HepG2 (cell line): ENCODE results near the gene CFAP97D1. TPM values are rescaled to one million over a fixed set of nuclear protein-coding genes. Genes with fewer than 3 reads are reported as not detected.
A peak's percentile ranks its signal among the peaks of the same experiment; 100 is the strongest.

Experiments used
- ADNP ChIP-seq: sonication (generic); formaldehyde crosslinking; IDR thresholded peaks from 2 replicates; pipeline ENCODE4 v1.4.0; 2020; ENCODE audit warnings: missing genetic modification reagents
- DBP ChIP-seq: sonication (generic); formaldehyde crosslinking; IDR thresholded peaks from 2 replicates; pipeline ENCODE4 v1.4.0; 2020; ENCODE audit warnings: missing genetic modification reagents; ENCODE audit errors: not compliant biosample characterization
- DNMT1 ChIP-seq: sonication (generic); formaldehyde crosslinking; IDR thresholded peaks from 2 replicates; pipeline ENCODE4 v1.5.1; 2020; ENCODE audit warnings: mild to moderate bottlenecking, missing genetic modification reagents
- EHMT2 ChIP-seq: fragments of 200-600 bp; sonication (generic); IDR thresholded peaks from 2 replicates; pipeline ENCODE4 v1.7.0; 2017; ENCODE audit warnings: antibody characterized with exemption, low read depth, low read length, borderline replicate concordance
- ETS1 ChIP-seq: sonication (generic); formaldehyde crosslinking; IDR thresholded peaks from 2 replicates; pipeline ENCODE4 v1.4.0; 2020; ENCODE audit warnings: missing genetic modification reagents
- MTA1 ChIP-seq: sonication (generic); formaldehyde crosslinking; IDR thresholded peaks from 2 replicates; pipeline ENCODE4 v1.4.0; 2020; ENCODE audit warnings: missing genetic modification reagents, mild to moderate bottlenecking, borderline replicate concordance
- NBN ChIP-seq: fragments of 450-650 bp; conservative IDR thresholded peaks from 2 replicates; pipeline ENCODE4 v1.6.1; 2017
- NKX3-1 ChIP-seq: sonication (generic); formaldehyde crosslinking; IDR thresholded peaks from 2 replicates; pipeline ENCODE4 v1.5.0; 2020; ENCODE audit warnings: missing genetic modification reagents
- NR3C1 ChIP-seq: sonication (generic); formaldehyde crosslinking; IDR thresholded peaks from 2 replicates; pipeline ENCODE4 v1.4.0; 2020; ENCODE audit warnings: missing genetic modification reagents
- POGZ ChIP-seq: sonication (generic); formaldehyde crosslinking; IDR thresholded peaks from 2 replicates; pipeline ENCODE4 v1.4.0; 2020; ENCODE audit warnings: mild to moderate bottlenecking, missing genetic modification reagents
- SKIL ChIP-seq: sonication (generic); formaldehyde crosslinking; IDR thresholded peaks from 2 replicates; pipeline ENCODE4 v1.8.0; 2022; ENCODE audit warnings: missing genetic modification reagents, mild to moderate bottlenecking, moderate library complexity, borderline replicate concordance
- SMAD3 ChIP-seq: sonication (generic); formaldehyde crosslinking; IDR thresholded peaks from 2 replicates; pipeline ENCODE4 v1.4.0; 2020; ENCODE audit warnings: missing genetic modification reagents
- SNAPC5 ChIP-seq: sonication (generic); formaldehyde crosslinking; IDR thresholded peaks from 2 replicates; pipeline ENCODE4 v1.8.1; 2023; ENCODE audit warnings: mild to moderate bottlenecking, missing genetic modification reagents, borderline replicate concordance
- SP140L ChIP-seq: sonication (generic); formaldehyde crosslinking; IDR thresholded peaks from 2 replicates; pipeline ENCODE4 v1.4.0; 2020; ENCODE audit warnings: missing genetic modification reagents, borderline replicate concordance
- SRSF1 ChIP-seq: fragments of 200-400 bp; formaldehyde crosslinking; optimal IDR thresholded peaks from 2 replicates; pipeline ENCODE3; 2017; ENCODE audit warnings: mild to moderate bottlenecking, low read depth, low read length, moderate library complexity
- TBX2 ChIP-seq: sonication (generic); formaldehyde crosslinking; IDR thresholded peaks from 2 replicates; pipeline ENCODE4 v1.5.0; 2020; ENCODE audit warnings: missing genetic modification reagents, mild to moderate bottlenecking, borderline replicate concordance
- ZNF292 ChIP-seq: sonication (generic); formaldehyde crosslinking; IDR thresholded peaks from 2 replicates; pipeline ENCODE4 v1.8.1; 2022; ENCODE audit warnings: mild to moderate bottlenecking, low read depth, missing genetic modification reagents, borderline replicate concordance
- ZNF326 ChIP-seq: sonication (generic); formaldehyde crosslinking; IDR thresholded peaks from 2 replicates; pipeline ENCODE4 v1.4.0; 2020; ENCODE audit warnings: missing genetic modification reagents, borderline replicate concordance
- ZNF383 ChIP-seq: sonication (generic); formaldehyde crosslinking; IDR thresholded peaks from 2 replicates; pipeline ENCODE4 v1.4.0; 2020; ENCODE audit warnings: missing genetic modification reagents, mild to moderate bottlenecking, borderline replicate concordance
- ZNF432 ChIP-seq: sonication (generic); formaldehyde crosslinking; IDR thresholded peaks from 2 replicates; pipeline ENCODE4 v1.5.0; 2020; ENCODE audit warnings: missing genetic modification reagents, mild to moderate bottlenecking, borderline replicate concordance
- ZNF510 ChIP-seq: sonication (generic); formaldehyde crosslinking; IDR thresholded peaks from 2 replicates; pipeline ENCODE4 v1.4.0; 2020; ENCODE audit warnings: low read depth, mild to moderate bottlenecking, missing genetic modification reagents
- ZNF619 ChIP-seq: sonication (generic); formaldehyde crosslinking; IDR thresholded peaks from 2 replicates; pipeline ENCODE4 v1.4.0; 2020; ENCODE audit warnings: mild to moderate bottlenecking, missing genetic modification reagents
- ZNF850 ChIP-seq: sonication (generic); formaldehyde crosslinking; conservative IDR thresholded peaks from 2 replicates; pipeline ENCODE4 v1.9.0; 2021; ENCODE audit warnings: mild to moderate bottlenecking, missing genetic modification reagents
- ZSCAN25 ChIP-seq: sonication (generic); formaldehyde crosslinking; IDR thresholded peaks from 2 replicates; pipeline ENCODE4 v1.8.0; 2022; ENCODE audit warnings: mild to moderate bottlenecking, missing genetic modification reagents
- polyA plus RNA-seq, 8 experiments: library from polyadenylated mRNA; depleted of rRNA in 3 of 8; stranded (reverse) in 7 of 8; unstranded in 1 of 8; fragments of >200 nt; fragmentation: Illumina TruSeq in 4 of 8; extraction: Trizol in 4 of 8; gene quantifications; 2 replicates each; pipeline versions ENCODE4 v1.2.1 to v1.2.3, GENCODE V29; 2011 to 2016; ENCODE audit warnings: low read depth in 4 of 8, missing spikeins in 1 of 8, mixed read lengths in 1 of 8; ENCODE audit not compliant: insufficient read depth in 1 of 8
- total RNA-seq, 5 experiments: library from RNA; depleted of rRNA; stranded (reverse); fragments of >200 nt; fragmentation: Illumina TruSeq; extraction: Trizol; gene quantifications; 2 replicates each; pipeline ENCODE4 v1.2.3, GENCODE V29; 2016; ENCODE audit warnings: low read depth in 1 of 5
- TF ChIP-seq, protein P1 (sequence below): sonication (generic); IDR thresholded peaks from 2 replicates; pipeline ENCODE4 v1.6.1; 2016; ENCODE audit warnings: low read depth, borderline replicate concordance

CFAP97D1 gene
- total and polyA plus RNA-seq, 2 of the 13 experiments (the other 11 are each of a cell fraction or from before 2014, with no cell fraction given), result 0.02 TPM; not detected in 1

DNA sequence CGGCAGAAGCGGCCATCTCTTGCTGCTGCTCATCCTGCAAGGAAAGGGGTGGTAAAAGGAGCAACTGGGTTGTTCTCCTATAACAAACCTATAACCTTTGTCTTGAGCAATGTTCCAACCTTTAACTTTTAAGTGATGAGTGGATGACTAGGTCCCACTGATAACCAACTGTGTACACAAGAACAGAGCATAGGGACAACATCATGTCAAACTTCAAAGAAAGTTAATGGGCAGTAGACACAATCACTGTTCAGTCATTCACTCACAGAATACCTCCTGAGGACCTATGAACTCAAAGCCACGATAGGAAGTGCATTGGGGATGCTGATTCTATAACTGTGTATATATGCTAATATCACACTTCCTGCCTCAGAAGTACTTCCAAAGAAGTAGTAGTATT, 21.6 kb downstream of the CFAP97D1 start (continued):
- TF ChIP-seq DBP, result no peak
- no peak for TF ChIP-seq ZNF510 (CRISPR knock-in tag)
- TF ChIP-seq NBN, result no peak
- TF ChIP-seq ETS1 (CRISPR knock-in tag), result no peak
- no peak for TF ChIP-seq SRSF1
- TF ChIP-seq ZNF383 (CRISPR knock-in tag), result no peak
- TF ChIP-seq, protein P1, sequence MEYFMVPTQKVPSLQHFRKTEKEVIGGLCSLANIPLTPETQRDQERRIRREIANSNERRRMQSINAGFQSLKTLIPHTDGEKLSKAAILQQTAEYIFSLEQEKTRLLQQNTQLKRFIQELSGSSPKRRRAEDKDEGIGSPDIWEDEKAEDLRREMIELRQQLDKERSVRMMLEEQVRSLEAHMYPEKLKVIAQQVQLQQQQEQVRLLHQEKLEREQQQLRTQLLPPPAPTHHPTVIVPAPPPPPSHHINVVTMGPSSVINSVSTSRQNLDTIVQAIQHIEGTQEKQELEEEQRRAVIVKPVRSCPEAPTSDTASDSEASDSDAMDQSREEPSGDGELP, result peak; percentile 48; the same call in 1 of the 2 replicates
- 0 out of 2 replicates have a peak, but pooled peaks have one; percentile 80 for TF ChIP-seq SNAPC5 (CRISPR knock-in tag)
- no peak for TF ChIP-seq NR3C1 (CRISPR knock-in tag)
- 0 out of 2 replicates have a peak, but pooled peaks have one; percentile 18 for TF ChIP-seq POGZ (CRISPR knock-in tag)
- TF ChIP-seq ZNF850 (CRISPR knock-in tag), result no peak
- no peak for TF ChIP-seq ZSCAN25 (CRISPR knock-in tag)
- peak; percentile 20; the same call in 1 of the 2 replicates for TF ChIP-seq SP140L
- TF ChIP-seq ZNF432, result no peak
- TF ChIP-seq TBX2, result peak; percentile 96
- no peak for TF ChIP-seq ADNP
- no peak for TF ChIP-seq DNMT1 (CRISPR knock-in tag)
- peak; percentile 81 for TF ChIP-seq SKIL (CRISPR knock-in tag)
- no peak for TF ChIP-seq ZNF619 (CRISPR knock-in tag)
- peak; percentile 94; the same call in 1 of the 2 replicates for TF ChIP-seq NKX3-1 (CRISPR knock-in tag)
- TF ChIP-seq ZNF326 (CRISPR knock-in tag), result no peak
- TF ChIP-seq EHMT2, result no peak; the same call in 1 of the 2 replicates
- peak; percentile 72; the same call in 1 of the 2 replicates for TF ChIP-seq SMAD3 (CRISPR knock-in tag)
- TF ChIP-seq ZNF292, result peak; percentile 68
- TF ChIP-seq MTA1 (CRISPR knock-in tag), result no peak
